IMR-90 (cell line): ENCODE results near the gene PIM1. TPM values are rescaled to one million over a fixed set of nuclear protein-coding genes. Genes with fewer than 3 reads are reported as not detected.
"Not testable (repeated sequence)": the region's sequence is repeated elsewhere in the genome, so short reads cannot be mapped to it uniquely, and the experiment has no call there.

Experiments used
- ATAC-seq: fragments of 200-7000 bp; cut with Tn5 transposase; 2 replicates; pipeline ENCODE4 v1.9.1; 2020; ENCODE audit warnings: low read depth, mild to moderate bottlenecking, moderate library complexity
- BruUV-seq: library from RNA; stranded (reverse); fragments of 400-500 nt; replicated peaks from 2 replicates; lab custom pipeline; 2021; lab: Mats Ljungman, UMichigan
- CTCF ChIA-PET: fragments of 300-600 bp; formaldehyde crosslinking; extraction: SDS; loops from one replicate; lab custom pipeline; 2021; ENCODE audit warnings: antibody characterized with exemption; lab: Yijun Ruan, JAX
- POLR2A ChIA-PET: fragments of 300-600 bp; sonication (Branson Sonifier 250); formaldehyde crosslinking; loops from one replicate; lab custom pipeline; 2022; ENCODE audit warnings: antibody characterized with exemption; ENCODE audit not compliant: unreplicated experiment; lab: Charles Lee
- DNase-seq: peaks from one replicate; pipeline ENCODE4 v3.0.0; 2013
- H2AFZ ChIP-seq: replicated peaks from 2 replicates; pipeline ENCODE3; 2013; ENCODE audit warnings: low read length, mild to moderate bottlenecking; ENCODE audit not compliant: poor library complexity
- H2AK5ac ChIP-seq: 2 replicates; pipeline ENCODE4 v1.6.1; 2013; ENCODE audit warnings: low read depth, low read length, inconsistent platforms
- H2AK9ac ChIP-seq: replicated peaks from 2 replicates; pipeline ENCODE3; 2013; ENCODE audit warnings: mild to moderate bottlenecking, low read depth, low read length, moderate library complexity; ENCODE audit not compliant: poor library complexity
- H2BK120ac ChIP-seq: 2 replicates; pipeline ENCODE4 v1.6.1; 2013; ENCODE audit warnings: low read depth, low read length, inconsistent platforms
- H2BK15ac ChIP-seq: 3 replicates; pipeline ENCODE4 v1.6.1; 2013; ENCODE audit warnings: low read depth, low read length, inconsistent platforms
- H2BK20ac ChIP-seq: 2 replicates; pipeline ENCODE4 v1.6.1; 2013; ENCODE audit warnings: low read depth, mild to moderate bottlenecking, inconsistent platforms, low read length, moderate library complexity
- H2BK5ac ChIP-seq: 2 replicates; pipeline ENCODE4 v1.6.1; 2013; ENCODE audit warnings: mild to moderate bottlenecking, low read depth, low read length, inconsistent platforms; ENCODE audit not compliant: poor library complexity, severe bottlenecking
- H3K14ac ChIP-seq: replicated peaks from 2 replicates; pipeline ENCODE4 v1.6.1; 2013; ENCODE audit warnings: low read depth, low read length, inconsistent platforms
- H3K18ac ChIP-seq: 2 replicates; pipeline ENCODE4 v1.6.1; 2013; ENCODE audit warnings: low read depth, low read length, control low read depth
- H3K23ac ChIP-seq: 2 replicates; pipeline ENCODE4 v1.6.1; 2013; ENCODE audit warnings: low read depth, low read length, inconsistent platforms
- H3K27ac ChIP-seq: 2 replicates; pipeline ENCODE4 v1.5.1; 2013; ENCODE audit warnings: mild to moderate bottlenecking, control low read depth, low read length; ENCODE audit not compliant: insufficient read depth
- H3K27me3 ChIP-seq: 2 replicates; pipeline ENCODE4 v1.6.1; 2013; ENCODE audit warnings: low read length; ENCODE audit not compliant: control insufficient read depth, insufficient read depth
- H3K36me3 ChIP-seq: 2 replicates; pipeline ENCODE4 v1.6.1; 2013; ENCODE audit warnings: low read length, mixed read lengths; ENCODE audit not compliant: control insufficient read depth, insufficient read depth
- H3K4ac ChIP-seq: 2 replicates; pipeline ENCODE4 v1.6.1; 2013; ENCODE audit warnings: low read depth, low read length, inconsistent platforms
- H3K4me1 ChIP-seq: 2 replicates; pipeline ENCODE4 v1.6.1; 2013; ENCODE audit warnings: low read length, mixed read lengths; ENCODE audit not compliant: control insufficient read depth, insufficient read depth
- H3K4me2 ChIP-seq: 2 replicates; pipeline ENCODE4 v1.6.1; 2013; ENCODE audit warnings: low read depth, mild to moderate bottlenecking, control low read depth, low read length, moderate library complexity
- H3K4me3 ChIP-seq: 2 replicates; pipeline ENCODE4 v1.5.1; 2013; ENCODE audit warnings: low read depth, mild to moderate bottlenecking, control low read depth, low read length, moderate library complexity; ENCODE audit not compliant: insufficient read depth
- H3K56ac ChIP-seq: 2 replicates; pipeline ENCODE4 v1.6.1; 2013; ENCODE audit warnings: low read length, inconsistent platforms; ENCODE audit not compliant: insufficient read depth; ENCODE audit errors: extremely low read depth
- H3K79me1 ChIP-seq, 2 experiments: 2 replicates each; pipeline ENCODE4 v1.6.1; 2013; ENCODE audit warnings: low read length in 2 of 2, inconsistent platforms in 1 of 2, low read depth in 1 of 2
- H3K9ac ChIP-seq: 2 replicates; pipeline ENCODE4 v1.6.1; 2013; ENCODE audit warnings: low read depth, low read length, control low read depth
- H3K9me1 ChIP-seq: 2 replicates; pipeline ENCODE4 v1.6.1; 2013; ENCODE audit warnings: low read length, inconsistent platforms; ENCODE audit not compliant: insufficient read depth
- H3K9me3 ChIP-seq: 2 replicates; pipeline ENCODE4 v1.6.1; 2013; ENCODE audit warnings: low read length; ENCODE audit not compliant: control insufficient read depth, insufficient read depth
- H4K20me1 ChIP-seq: 2 replicates; pipeline ENCODE4 v1.6.1; 2013; ENCODE audit warnings: low read length, inconsistent platforms; ENCODE audit not compliant: insufficient read depth
- H4K5ac ChIP-seq: 2 replicates; pipeline ENCODE4 v1.6.1; 2013; ENCODE audit warnings: mild to moderate bottlenecking, low read depth, low read length, control low read depth
- H4K8ac ChIP-seq, 2 experiments: 2 replicates each; pipeline ENCODE4 v1.6.1; 2013; ENCODE audit warnings: low read depth in 2 of 2, low read length in 2 of 2, control low read depth in 1 of 2, inconsistent platforms in 1 of 2
- H4K91ac ChIP-seq: 2 replicates; pipeline ENCODE4 v1.6.1; 2013; ENCODE audit warnings: low read depth, low read length, inconsistent platforms; ENCODE audit not compliant: insufficient read depth
- WGBS, 2 experiments: methylation state at CpG; one replicate each; pipeline versions ENCODE4 v1.1.5 to v1.1.7; 2013; ENCODE audit warnings: missing lambda C conversion rate in 2 of 2; ENCODE audit not compliant: insufficient read length in 1 of 2; ENCODE audit errors: extremely low coverage in 2 of 2; 5-methylcytosine and 5-hydroxymethylcytosine counted together
- dilution Hi-C: fragments of 300-500 bp; cut with HindIII; formaldehyde crosslinking; loops from one replicate; pipeline ENCODE4 v1.14.3; 2018; ENCODE audit warnings: low sequenced_read_pairs; ENCODE audit not compliant: unreplicated experiment
- in situ Hi-C: fragments of 300-500 bp; cut with MboI; formaldehyde crosslinking; loops from 3 replicates; pipeline ENCODE4 v1.14.3; 2019; ENCODE audit warnings: low sequenced_read_pairs, inconsistent platforms, mixed read lengths
- intact Hi-C: fragments of 100-400 bp; cut with micrococcal nuclease; formaldehyde crosslinking; loops from 2 replicates; pipeline ENCODE4 v1.10.0; 2022
- polyA plus RNA-seq, 3 experiments: library from polyadenylated mRNA; depleted of rRNA; stranded (reverse); fragments of >200 nt; gene quantifications; 2 replicates each; pipeline ENCODE4 v1.2.3, GENCODE V29; 2012; ENCODE audit warnings: low replicate concordance in 1 of 3
- total RNA-seq: library from RNA; depleted of rRNA; stranded (reverse); fragments of >200 nt; gene quantifications from 2 replicates; pipeline ENCODE4 v1.2.3, GENCODE V29; 2012

PIM1 gene
- total and polyA plus RNA-seq, 2 of the 4 experiments (the other 2 are of a cell fraction), result 7.2 to 18.5 TPM

DNA sequence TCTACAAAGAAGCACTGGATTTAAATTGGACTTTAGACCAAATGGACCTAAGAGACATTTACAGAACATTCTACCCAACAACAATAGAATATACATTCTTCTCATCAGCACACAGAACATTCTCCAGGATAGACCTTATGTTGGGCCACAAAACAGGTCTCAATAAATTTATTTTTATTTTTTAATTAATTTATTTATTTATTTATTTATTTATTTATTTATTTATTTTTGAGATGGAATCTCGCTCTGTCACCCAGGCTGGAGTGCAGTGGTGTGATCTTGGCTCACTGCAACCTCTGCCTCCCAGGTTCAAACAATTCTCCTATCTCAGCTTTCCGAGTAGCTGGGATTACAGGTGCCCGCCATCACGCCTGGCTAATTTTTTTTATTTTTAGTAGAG lies 26.5 kb downstream of the PIM1 start:
- H3K4me3 ChIP-seq, H3K4ac ChIP-seq, H2AK9ac ChIP-seq, H3K14ac ChIP-seq, dilution Hi-C loops, H3K36me3 ChIP-seq, in situ Hi-C loops, H3K27ac ChIP-seq, H2AK5ac ChIP-seq, H4K5ac ChIP-seq, H2BK20ac ChIP-seq, H3K4me1 ChIP-seq, H2BK5ac ChIP-seq, ATAC-seq, H3K9me1 ChIP-seq, BruUV-seq, H4K20me1 ChIP-seq, H4K8ac ChIP-seq, H3K18ac ChIP-seq, intact Hi-C loops, H3K9me3 ChIP-seq, H2BK120ac ChIP-seq, DNase-seq, H3K79me1 ChIP-seq, H3K4me2 ChIP-seq, H3K56ac ChIP-seq, H2AFZ ChIP-seq, H3K23ac ChIP-seq, H2BK15ac ChIP-seq, H3K9ac ChIP-seq, CTCF ChIA-PET, POLR2A ChIA-PET, H4K91ac ChIP-seq: not testable (repeated sequence)
- H3K27me3 ChIP-seq, result peaks cover 11% of the 10 kb centered on the region
- no CpG with 5 or more reads among the region's 4 CpGs for WGBS, 2 experiments
